ENCODE results near the gene IPO7. TPM values are rescaled to one million over a fixed set of nuclear protein-coding genes. Genes with fewer than 3 reads are reported as not detected.
A peak's percentile ranks its signal among the peaks of the same experiment; 100 is the strongest.

Gene IPO7
- total RNA-seq, 1 experiment from 2014 or later: 226 TPM

- CTCF ChIA-PET: interaction anchor here (1.4 kb wide), 1 partner anchor 58 kb away, joined by 3 read pairs; no protein-coding TSS in a partner anchor
- Mint-ChIP-seq H3K36me3 (peaks cover 46% of the 10 kb centered on the region), H3K27ac (peak overlapping the region; percentile 60), H3K9me3 (peaks cover 31% of the 10 kb centered on the region), H3K4me1 (no peaks in the 10 kb centered on the region), H3K4me3 (no peak overlapping the region), H3K27me3 (ENCODE audit: low read depth) (no peaks in the 10 kb centered on the region)
- POLR2A ChIA-PET: interaction anchor here (1.8 kb wide), 1 partner anchor 11 kb away, joined by 8 read pairs; the partner anchor contains the start of gene ZNF143
- no peak for TF ChIP-seq FOXP1 (CRISPR knock-in tag; IDR thresholded peaks at IDR 0.05; ENCODE audit: borderline replicate concordance)
- TF ChIP-seq TEAD4 (CRISPR knock-in tag; IDR thresholded peaks at IDR 0.05): no peak
- TF ChIP-seq ATF6 (CRISPR knock-in tag; IDR thresholded peaks at IDR 0.05): no peak
- TF ChIP-seq MAX (CRISPR knock-in tag; IDR thresholded peaks at IDR 0.05): no peak
- no peak for TF ChIP-seq AFF4 (CRISPR knock-in tag; IDR thresholded peaks at IDR 0.05; ENCODE audit: borderline replicate concordance)
- no peak for TF ChIP-seq ETV6 (CRISPR knock-in tag; IDR thresholded peaks at IDR 0.05)
- TF ChIP-seq RELA (CRISPR knock-in tag; IDR thresholded peaks at IDR 0.05; ENCODE audit: borderline replicate concordance): no peak
- TF ChIP-seq NR3C1 (CRISPR knock-in tag; conservative IDR thresholded peaks at IDR 0.05; ENCODE audit: low read depth): no peak
- TF ChIP-seq PREB (CRISPR knock-in tag; IDR thresholded peaks at IDR 0.05; ENCODE audit: borderline replicate concordance): no peak
- TF ChIP-seq ZNF396 (CRISPR knock-in tag; IDR thresholded peaks at IDR 0.05; ENCODE audit: borderline replicate concordance): no peak
- TF ChIP-seq, protein P1, sequence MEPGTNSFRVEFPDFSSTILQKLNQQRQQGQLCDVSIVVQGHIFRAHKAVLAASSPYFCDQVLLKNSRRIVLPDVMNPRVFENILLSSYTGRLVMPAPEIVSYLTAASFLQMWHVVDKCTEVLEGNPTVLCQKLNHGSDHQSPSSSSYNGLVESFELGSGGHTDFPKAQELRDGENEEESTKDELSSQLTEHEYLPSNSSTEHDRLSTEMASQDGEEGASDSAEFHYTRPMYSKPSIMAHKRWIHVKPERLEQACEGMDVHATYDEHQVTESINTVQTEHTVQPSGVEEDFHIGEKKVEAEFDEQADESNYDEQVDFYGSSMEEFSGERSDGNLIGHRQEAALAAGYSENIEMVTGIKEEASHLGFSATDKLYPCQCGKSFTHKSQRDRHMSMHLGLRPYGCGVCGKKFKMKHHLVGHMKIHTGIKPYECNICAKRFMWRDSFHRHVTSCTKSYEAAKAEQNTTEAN (CRISPR knock-in tag; IDR thresholded peaks at IDR 0.05): no peak
- no peak for TF ChIP-seq HMGA2 (CRISPR knock-in tag; IDR thresholded peaks at IDR 0.05)
- TF ChIP-seq FOXJ3 (CRISPR knock-in tag; IDR thresholded peaks at IDR 0.05; ENCODE audit: borderline replicate concordance): no peak
- TF ChIP-seq FOXK1 (CRISPR knock-in tag; IDR thresholded peaks at IDR 0.05): no peak
- TF ChIP-seq MXD4 (CRISPR knock-in tag; IDR thresholded peaks at IDR 0.05; ENCODE audit: borderline replicate concordance): no peak
- no peak for TF ChIP-seq ZNF263 (CRISPR knock-in tag; IDR thresholded peaks at IDR 0.05; ENCODE audit: low read depth)
- TF ChIP-seq EMX1 (CRISPR knock-in tag; IDR thresholded peaks at IDR 0.05): no peak
- no peak for TF ChIP-seq ELF4 (CRISPR knock-in tag; IDR thresholded peaks at IDR 0.05; ENCODE audit: low read depth)
- TF ChIP-seq CBFB (CRISPR knock-in tag; IDR thresholded peaks at IDR 0.05; ENCODE audit: low read depth): no peak
- DNase-seq (ENCODE audit: low spot score) (no peak), ATAC-seq (no peak; the same call in 1 of the 2 replicates)
Measured at GRCh38 chr11:9448576-9449352, 64.3 kb downstream of the IPO7 start.
